Thyroid gland (tissue), 4 donors: ENCODE data around the gene GDPD3.
A peak's percentile ranks its signal among the peaks of the same experiment; 100 is the strongest.

Experiments
- CTCF ChIP-seq, 6 experiments: fragments of 200-600 bp in 3 of 6; fragments of 450-650 bp in 3 of 6; sonication (generic) in 3 of 6; IDR thresholded peaks; one replicate each; pipeline ENCODE4 v1.5.1; 2016 to 2019; ENCODE audit warnings: antibody characterized with exemption in 6 of 6, mild to moderate bottlenecking in 2 of 6, inconsistent platforms in 1 of 6, moderate library complexity in 1 of 6
- POLR2A ChIP-seq, 2 donors: fragments of 450-650 bp; IDR thresholded peaks; one replicate each; pipeline ENCODE4 v1.6.1; 2017; ENCODE audit warnings: antibody characterized with exemption in 2 of 2, mild to moderate bottlenecking in 2 of 2, moderate library complexity in 1 of 2

DNA sequence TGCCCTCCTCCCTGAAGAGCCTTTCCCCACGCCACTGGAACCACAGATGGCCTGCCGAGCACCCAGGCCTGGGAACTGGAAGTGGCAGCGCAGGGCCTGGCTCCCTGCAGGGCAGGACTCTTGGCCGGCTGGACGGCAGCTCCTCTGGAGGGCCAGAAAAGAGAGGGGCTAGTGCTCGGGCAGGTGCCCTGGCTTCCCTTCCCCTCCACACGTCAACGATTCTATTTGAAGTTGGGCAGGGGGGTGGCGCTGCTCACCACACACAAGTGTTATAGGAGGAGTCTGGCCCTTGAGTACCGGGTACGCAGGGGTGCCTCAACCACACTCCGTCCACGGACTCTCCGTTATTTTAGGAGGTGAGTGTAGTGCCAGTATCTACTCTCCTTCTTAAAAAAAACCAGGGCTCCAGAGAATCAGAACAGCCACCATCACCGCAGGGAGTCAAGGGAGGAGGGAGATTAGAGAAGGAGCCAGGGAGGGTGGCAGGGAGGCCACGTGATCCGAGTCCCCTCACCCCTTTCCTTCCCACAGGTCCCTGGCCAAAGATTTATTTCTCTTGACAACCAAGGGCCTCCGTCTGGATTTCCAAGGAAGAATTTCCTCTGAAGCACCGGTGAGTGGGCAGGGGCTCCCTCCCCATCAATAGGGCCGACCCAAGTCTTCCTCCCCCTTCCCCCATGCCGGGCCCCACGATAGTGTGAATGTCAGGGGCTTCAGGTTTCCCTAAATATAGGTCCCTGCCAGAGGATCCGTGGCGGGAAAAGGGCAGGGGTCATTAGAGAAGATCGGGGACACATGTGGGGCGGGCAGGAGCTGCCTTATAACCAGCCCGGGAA lies 49.2 kb downstream of the GDPD3 start:
- TF ChIP-seq POLR2A (IDR thresholded peaks at IDR 0.05) (peak in 1 of 2 donors; percentile 85), CTCF (IDR thresholded peaks at IDR 0.05) (peak in 4 of 6 experiments; percentile 14 to 48 (median 30))
